HG03378 (cell line): ENCODE results near the gene BAAT.
"Not testable (repeated sequence)": the region's sequence is repeated elsewhere in the genome, so short reads cannot be mapped to it uniquely, and the experiment has no call there.

Experiments used
- ATAC-seq: cut with Tn5 transposase; IDR thresholded peaks from one replicate; pipeline ENCODE4 v1.9.1; 2021; ENCODE audit warnings: mild to moderate bottlenecking, moderate library complexity; ENCODE audit not compliant: unreplicated experiment

The BAAT gene

GRCh38 chr9:101384873-101385536, at the start of gene BAAT:
Gene BAAT (minus strand): TSS chr9:101385006. CDS start chr9:101371404, 13,602 bp downstream.
- not testable (repeated sequence) for ATAC-seq

GRCh38 chr9:101433229-101433628, 48.4 kb upstream of the BAAT start:
- no peak for ATAC-seq

- no peak for ATAC-seq
These were observed 47.9 kb upstream of the BAAT start for GRCh38 chr9:101432740-101433139.

GRCh38 chr9:101432171-101432570, 47.4 kb upstream of the BAAT start:
- no peak for ATAC-seq

- no peak for ATAC-seq
These were observed 44.9 kb upstream of the BAAT start for GRCh38 chr9:101429736-101430135.

GRCh38 chr9:101428909-101429308, 44.1 kb upstream of the BAAT start:
- ATAC-seq: no peak

- ATAC-seq: peak; percentile 77
These were observed 43.3 kb upstream of the BAAT start for GRCh38 chr9:101427957-101428655.

GRCh38 chr9:101427358-101427757, 42.6 kb upstream of the BAAT start:
- ATAC-seq: no peak

GRCh38 chr9:101421653-101422065, 36.9 kb upstream of the BAAT start:
- no peak for ATAC-seq

GRCh38 chr9:101419863-101420262, 35.1 kb upstream of the BAAT start:
- ATAC-seq: no peak

GRCh38 chr9:101418518-101419430, 34.0 kb upstream of the BAAT start:
- no peak for ATAC-seq

GRCh38 chr9:101417977-101418376, 33.2 kb upstream of the BAAT start:
- ATAC-seq: no peak

- ATAC-seq: no peak
These were observed 32.6 kb upstream of the BAAT start for GRCh38 chr9:101417389-101417788.

- no peak for ATAC-seq
These were observed 30.8 kb upstream of the BAAT start for GRCh38 chr9:101415578-101415977.

- ATAC-seq: no peak
These were observed 30.0 kb upstream of the BAAT start for GRCh38 chr9:101414839-101415238.

GRCh38 chr9:101409079-101409477, 24.3 kb upstream of the BAAT start:
- ATAC-seq: no peak

- no peak for ATAC-seq
These were observed 23.7 kb upstream of the BAAT start for GRCh38 chr9:101408374-101409078.

GRCh38 chr9:101403516-101404285, 18.9 kb upstream of the BAAT start:
- ATAC-seq: no peak

- no peak for ATAC-seq
These were observed 15.3 kb upstream of the BAAT start for GRCh38 chr9:101400120-101400519.

- no peak for ATAC-seq
These were observed 14.8 kb upstream of the BAAT start for GRCh38 chr9:101399643-101399970.
